CD4-positive, alpha-beta T cell treated with Interleukin-6 for 4 hours (primary cell): ENCODE measurements around the gene TEKT2.
A peak's percentile ranks its signal among the peaks of the same experiment; 100 is the strongest.

Source experiments
- DNase-seq: peaks from one replicate; pipeline ENCODE4 v3.0.0-alpha.2; 2020; ENCODE audit warnings: mixed read lengths

Gene TEKT2

GRCh38 chr1:36109041-36109679, 25.3 kb downstream of the TEKT2 start:
- DNase-seq, result peak; percentile 71

GRCh38 chr1:36111151-36111550, 27.3 kb downstream of the TEKT2 start:
- DNase-seq, result no peak

DNA sequence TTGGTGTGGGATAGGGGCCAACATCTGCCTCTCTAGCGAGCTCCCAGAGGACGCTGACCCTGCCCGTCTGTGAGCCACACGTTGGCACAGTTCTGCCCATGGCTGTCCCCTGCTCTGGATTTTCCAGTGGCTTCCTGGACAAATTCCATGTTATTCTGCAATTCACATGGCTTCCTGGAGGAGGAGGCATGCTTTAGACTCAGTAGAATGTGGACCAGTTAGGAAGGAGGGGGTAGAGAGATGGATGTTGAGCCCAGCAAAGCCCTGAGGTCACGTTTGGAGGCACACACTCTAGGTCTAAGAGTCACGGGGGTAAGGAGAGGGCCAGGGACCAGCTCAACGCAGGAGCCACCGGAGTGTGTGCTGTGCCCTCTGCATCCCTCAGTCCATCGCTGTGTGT, 28.9 kb downstream of the TEKT2 start:
- DNase-seq, result no peak

- no peak for DNase-seq
Observed at GRCh38 chr1:36114371-36114770, 30.5 kb downstream of the TEKT2 start.

DNA sequence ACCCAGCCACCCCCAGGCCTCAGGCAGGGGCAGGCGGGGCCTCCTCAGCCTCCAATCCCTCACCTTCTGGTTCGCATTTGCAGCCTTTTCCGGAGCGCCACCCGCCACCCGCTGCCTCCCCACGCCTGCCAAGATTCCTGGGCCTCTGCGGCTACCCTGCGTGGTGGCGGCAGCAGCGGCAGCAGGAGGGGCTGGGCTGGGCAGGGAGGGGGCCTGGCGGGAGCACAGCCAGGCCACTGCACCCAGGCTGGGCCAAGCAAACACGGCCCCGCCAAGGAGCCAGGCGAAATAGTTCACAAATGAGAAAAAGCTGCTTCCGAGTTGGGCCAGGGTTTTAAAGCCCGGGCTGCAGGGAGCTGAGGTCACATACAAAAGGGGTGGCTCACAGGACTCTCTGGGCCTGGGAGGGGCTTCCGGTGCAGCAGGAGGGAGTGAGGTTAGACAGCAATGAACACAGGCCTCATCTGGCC, 31.3 kb downstream of the TEKT2 start:
- DNase-seq, result no peak

DNA sequence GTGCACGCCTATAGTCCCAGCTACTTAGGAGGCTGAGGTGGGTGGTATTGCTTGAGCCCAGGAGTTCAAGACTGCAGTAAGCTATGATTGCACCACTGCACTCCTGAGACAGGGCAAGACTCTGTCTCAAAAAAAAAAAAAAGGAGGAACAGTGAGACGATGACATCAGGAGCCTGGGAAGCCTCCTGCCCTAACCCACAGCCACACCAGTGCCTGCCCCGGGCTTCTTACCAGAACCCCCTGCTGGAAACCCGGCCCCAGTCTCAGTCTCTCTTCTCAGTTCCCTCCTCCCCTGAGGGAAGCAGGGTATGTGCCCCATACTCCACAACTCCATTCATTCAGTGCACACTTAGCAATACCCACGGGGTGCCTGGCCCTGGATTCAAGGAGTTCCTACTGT, 32.0 kb downstream of the TEKT2 start:
- no peak for DNase-seq

DNA sequence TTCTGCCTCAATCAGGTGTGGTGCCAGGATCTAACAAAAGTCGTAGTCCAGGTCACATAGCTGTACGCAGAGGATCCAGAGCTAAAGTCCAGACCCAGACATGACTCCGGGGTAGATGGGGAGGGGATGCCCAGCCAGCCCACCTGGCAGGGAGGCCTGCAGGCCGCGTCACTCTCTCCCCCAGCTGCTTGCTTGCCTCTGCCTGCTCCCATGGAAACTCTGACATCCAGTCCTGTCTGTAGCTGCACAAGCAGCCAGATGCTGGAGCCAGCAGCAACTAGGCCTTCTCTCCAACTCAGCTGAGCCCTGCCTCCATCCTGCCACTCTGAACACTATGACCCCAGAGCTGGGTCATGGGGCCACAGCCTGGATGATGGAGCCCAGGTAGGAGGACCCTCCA, 33.0 kb downstream of the TEKT2 start:
- DNase-seq, result no peak

DNA sequence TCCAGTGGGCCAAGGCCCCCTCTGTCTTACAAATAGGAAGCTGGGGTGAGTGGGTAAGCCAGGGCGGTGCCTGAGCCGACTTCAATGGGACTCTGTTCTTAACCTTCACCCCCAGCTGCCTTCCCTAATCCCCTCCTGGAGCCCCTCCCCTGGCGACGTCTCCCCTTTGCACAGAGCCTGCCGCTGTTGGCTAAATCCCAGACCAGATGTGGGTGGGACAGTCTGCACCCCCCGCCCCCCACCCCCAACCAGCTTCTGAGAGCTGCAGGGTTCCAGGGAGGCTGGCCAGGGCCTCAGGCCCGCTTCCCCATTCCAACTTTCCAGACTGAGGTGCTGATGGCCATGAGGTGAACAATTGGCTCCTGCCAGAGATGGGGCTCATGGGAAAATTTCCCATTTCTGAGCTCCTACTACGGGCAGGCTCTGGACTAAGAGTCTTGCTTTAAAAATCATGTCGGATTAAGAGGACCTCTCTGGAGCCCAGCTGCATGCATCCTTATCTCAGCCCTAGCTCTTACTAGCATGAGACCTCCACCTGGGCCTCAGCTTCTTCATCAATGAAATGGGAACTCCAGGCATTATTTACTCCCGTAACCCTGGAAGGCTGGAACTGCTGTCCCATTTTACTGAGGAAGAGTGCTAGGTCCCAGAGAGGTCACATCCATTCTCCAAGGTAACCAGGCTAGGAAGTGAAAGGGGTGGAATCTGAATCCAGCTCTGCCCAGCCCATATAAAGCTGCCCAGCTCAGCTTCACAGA, 34.7 kb downstream of the TEKT2 start:
- no peak for DNase-seq

DNA sequence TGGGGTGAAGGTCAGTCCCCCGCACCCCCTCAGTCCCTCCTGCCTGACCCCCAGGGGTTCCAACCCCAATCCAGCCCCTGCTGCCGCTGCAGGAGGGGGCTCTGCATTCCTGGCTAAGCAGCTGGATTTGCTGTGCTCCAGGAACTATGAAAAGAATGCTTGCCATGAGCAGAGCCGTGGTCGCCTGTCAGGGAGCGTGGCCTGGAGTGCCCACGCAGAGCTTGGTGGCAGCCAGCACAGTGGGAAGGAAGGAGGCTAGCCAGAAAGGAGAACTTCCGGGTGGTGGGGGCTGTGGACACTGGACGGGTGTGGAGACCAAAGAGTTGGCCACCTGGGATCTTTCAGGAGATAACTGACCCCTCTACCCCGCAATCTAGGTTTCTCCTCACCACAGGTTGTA, 35.6 kb downstream of the TEKT2 start:
- DNase-seq, result no peak

DNA sequence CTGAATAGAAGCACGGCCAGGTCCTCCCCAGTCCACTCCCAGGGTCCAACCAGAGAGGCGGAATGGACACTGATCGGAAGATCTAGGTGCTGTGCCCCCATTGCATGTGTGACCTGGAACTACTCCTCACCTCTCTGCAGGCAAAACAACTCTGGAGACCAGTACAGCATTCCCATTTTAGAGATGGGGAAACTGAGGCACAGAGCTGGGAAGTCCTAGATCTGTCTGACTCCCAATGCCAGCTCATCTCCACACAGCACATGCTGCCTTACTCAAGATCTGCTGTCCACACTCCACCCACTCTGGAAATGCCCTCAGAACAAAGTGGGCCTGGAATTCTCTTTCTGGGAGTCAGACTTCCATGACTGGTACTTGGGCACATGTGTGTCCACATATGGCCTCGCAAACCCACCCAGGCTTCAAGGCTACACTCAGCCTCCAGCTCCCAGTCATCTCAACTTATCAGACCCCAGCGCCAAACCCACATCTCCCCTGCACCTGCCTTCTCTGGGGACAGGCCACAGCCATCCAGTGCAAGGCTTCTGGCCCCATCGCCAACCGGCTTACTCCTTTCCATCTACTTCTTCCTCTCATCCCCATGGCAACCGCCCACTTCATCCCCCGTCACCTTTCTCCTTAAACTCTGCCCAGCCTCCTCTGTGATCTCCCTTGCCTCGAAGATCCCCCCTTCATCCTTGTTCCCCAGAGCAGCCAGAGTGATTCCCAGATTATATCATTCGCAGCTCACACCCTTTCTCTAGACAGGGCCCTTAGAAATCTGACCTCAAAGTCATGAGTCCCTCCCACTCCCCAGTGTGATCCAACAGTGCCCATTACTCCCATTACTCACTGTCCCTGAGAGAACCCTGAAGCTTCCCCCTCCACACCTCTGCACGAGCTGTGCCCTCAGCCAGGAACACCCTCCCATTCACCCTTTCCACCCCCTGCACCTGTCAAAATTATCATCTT, 38.5 kb downstream of the TEKT2 start:
- no peak for DNase-seq

- no peak for DNase-seq
Observed at GRCh38 chr1:36123356-36123755, 39.5 kb downstream of the TEKT2 start.

DNA sequence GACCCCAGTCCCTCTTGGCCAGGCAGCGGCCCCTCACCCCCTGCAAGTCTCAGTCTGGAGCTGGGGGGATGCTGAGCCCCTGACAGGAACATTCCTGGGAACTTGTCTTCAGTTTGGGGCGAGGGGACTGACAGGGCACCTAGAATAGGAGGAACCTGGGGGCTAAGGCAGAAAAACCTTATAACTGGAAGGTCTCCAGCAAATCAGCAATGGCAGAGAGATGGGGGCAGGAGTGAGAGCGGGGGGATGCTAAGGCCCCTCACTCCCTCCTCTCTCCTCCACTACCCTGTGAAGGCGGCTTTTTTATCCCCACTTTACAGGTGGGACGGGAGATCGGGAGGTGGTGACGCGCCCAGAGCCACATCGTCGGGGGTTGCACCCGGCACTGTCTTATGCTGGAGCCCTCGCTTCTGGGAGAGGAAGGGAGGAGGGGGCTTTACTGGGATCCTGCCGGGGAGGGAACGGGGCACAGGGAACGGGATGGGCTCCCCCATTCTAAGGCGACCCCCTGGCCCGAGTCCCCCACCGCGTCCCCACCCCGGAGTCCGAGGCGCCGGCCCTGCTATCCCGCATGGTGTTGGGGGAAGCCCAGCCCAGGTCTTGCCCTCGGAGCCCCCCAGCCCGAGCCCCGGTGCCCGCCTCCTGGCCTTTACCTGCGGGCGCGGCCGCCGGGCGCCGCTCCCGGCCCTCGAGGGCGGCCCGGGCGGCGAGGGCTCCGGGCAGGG, 40.7 kb downstream of the TEKT2 start:
- DNase-seq, result no peak

DNA sequence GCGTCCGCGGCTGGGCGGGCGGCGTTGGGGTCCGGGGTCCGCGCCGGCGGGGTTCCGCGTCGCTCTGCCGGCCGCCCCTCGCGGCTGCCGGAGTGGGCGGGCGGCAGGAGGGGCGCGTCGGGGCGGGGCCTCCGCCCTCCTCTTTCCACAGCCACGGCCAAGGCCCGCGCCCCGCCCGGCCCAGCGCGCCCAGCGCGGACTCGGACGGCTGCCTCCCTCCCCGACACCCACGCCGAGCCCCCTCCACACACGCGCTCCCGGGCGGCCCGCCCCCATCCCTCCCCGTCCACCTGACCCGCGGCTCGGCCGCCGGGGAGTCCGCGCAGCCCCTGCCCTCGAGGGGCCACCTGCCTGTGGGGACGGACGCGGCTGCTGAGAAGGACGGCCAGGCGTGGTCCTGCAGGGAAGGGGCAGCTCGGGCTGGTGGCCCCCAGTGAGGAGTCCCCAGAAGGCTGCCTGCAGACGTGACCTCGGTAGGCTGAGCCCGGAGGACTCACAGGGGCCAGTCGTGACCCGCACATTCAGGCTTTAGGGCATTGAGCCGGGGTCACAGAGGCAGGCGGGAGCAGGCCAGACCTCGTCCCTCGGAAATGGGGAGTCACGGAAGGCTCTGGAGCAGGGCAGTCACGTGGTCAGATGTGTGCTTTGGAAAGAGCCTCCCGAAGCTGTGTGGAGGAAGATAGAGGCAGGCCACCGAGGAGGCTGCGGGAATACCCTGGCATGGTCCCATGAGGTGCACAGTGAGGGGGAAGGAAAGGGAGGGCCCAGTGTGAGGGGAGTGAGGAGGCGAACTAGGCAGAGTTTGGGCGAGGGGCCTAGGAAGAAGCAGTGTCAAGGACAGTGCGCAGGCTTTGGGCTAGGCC, 41.5 kb downstream of the TEKT2 start, which contains the start of gene COL8A2:
COL8A2 (minus strand) TSS at position 94 of the 863 bp plus-strand sequence. CDS start 24,980 bp downstream, outside the sequence.
- DNase-seq, result no peak

DNA sequence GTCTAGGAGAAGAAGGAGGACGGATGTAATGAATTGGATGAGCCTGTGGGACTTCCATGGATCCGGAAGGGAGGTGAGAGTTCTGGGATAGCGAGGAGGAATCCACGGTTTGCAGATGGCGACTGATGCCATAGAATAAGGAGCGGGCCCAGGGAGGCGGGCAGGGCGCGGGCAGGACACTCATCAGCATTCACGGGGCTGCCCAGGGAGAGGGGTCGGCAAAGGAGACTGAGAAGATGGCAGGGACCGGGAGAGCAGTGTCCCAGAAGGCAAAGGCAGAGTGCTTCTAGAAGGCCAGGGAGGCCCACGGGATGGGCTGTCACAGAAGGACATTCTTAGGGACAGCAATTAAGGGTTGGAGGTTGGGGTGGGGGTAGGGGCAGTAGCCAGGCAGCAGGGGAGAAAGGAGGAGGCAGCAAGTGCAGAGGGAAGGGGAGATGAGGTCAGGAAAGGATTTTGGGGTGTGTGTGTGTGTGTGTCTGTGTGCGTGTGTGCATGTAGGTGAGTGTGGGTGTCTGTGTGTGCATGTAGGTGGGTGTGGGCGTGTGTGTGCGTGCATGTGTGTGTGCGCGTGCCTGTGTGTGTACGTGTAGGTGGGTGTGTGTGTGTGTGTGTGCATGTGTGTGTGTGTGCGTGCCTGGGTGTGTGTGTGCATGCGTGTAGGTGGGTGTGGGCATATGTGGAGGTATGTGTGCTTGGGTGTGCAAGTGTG, 42.3 kb downstream of the TEKT2 start:
- no peak for DNase-seq

DNA sequence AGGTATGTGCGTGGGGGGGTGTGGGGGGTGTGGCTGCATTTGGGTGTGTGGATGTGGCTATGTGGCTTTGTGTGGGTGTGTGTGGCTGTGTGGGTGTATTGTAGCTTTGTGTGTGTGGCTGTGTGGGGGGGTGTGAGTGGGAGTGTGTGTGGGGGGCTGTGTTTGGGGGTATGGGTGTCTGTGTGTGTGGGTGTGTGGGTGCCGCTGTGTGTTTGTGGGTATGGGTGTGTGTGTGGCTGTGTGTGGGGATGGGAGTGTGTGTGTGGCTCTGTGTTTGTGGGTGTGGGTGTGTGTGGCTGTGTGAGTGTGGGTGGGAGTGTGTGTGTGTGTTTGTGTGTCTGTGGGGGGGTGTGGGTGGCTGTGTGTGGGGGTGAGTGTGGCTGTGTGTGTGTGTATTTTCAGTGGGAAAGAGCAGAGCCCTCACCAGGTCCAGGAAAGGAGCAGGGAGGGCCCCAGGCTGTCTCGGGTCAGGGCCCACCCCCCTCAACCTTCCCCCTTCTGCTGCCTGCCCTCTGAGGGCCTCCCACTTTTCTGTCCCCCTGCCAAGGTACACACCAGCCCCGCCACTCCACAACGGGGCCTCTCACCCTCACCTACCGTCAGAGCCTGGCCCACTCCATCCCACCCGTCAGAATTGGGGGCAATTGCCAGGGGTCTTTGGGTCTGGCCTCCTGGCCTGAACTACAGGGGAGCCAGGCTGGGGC, 43.1 kb downstream of the TEKT2 start:
- DNase-seq, result no peak

GRCh38 chr1:36128126-36128904, 44.4 kb downstream of the TEKT2 start:
- DNase-seq, result no peak

DNA sequence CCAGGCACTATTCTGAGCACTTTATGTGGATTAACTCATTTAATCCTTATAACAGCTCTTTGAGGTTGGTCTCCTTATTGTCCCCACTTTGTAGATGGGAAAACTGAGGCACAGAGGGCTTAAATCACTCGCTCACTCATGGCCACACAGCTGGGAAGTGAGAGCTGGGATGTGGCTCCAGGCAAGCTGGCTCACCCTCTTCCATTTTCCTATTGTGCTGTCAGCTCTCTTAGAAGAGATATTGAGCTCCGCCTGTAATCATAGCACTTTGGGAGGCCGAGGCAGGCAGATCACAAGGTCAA, 45.0 kb downstream of the TEKT2 start:
- DNase-seq, result no peak

GRCh38 chr1:36132029-36132428, 48.1 kb downstream of the TEKT2 start:
- DNase-seq, result no peak

- no peak for DNase-seq
Observed at GRCh38 chr1:36133484-36133883, 49.6 kb downstream of the TEKT2 start.

GRCh38 chr1:36134031-36134430, 50.1 kb downstream of the TEKT2 start:
- no peak for DNase-seq
